Sigmoid colon (tissue), 7 donors: Measurements from ENCODE around the gene BRAF. TPM values are rescaled to one million over a fixed set of nuclear protein-coding genes. Genes with fewer than 3 reads are reported as not detected.
"Not testable (repeated sequence)": the region's sequence is repeated elsewhere in the genome, so short reads cannot be mapped to it uniquely, and the experiment has no call there.

Experiments used
- DNase-seq: peaks from one replicate; pipeline ENCODE4 v3.0.0-alpha.2; 2019
- H3K27ac ChIP-seq, 4 donors: fragments of 200-600 bp; sonication (generic); one replicate each; pipeline ENCODE4 v1.5.1; 2016 to 2019; ENCODE audit warnings: mild to moderate bottlenecking in 1 of 4
- H3K27me3 ChIP-seq, 3 donors: fragments of 200-600 bp; sonication (generic); one replicate each; pipeline ENCODE4 v1.5.1; 2019; ENCODE audit warnings: mild to moderate bottlenecking in 1 of 3
- H3K36me3 ChIP-seq, 4 donors: fragments of 200-600 bp; sonication (generic); one replicate each; pipeline ENCODE4 v1.5.1; 2016 to 2019
- H3K4me1 ChIP-seq, 4 donors: fragments of 200-600 bp; sonication (generic); one replicate each; pipeline ENCODE4 v1.5.1; 2017 to 2019
- H3K4me3 ChIP-seq, 4 donors: fragments of 200-600 bp; sonication (generic); one replicate each; pipeline ENCODE4 v1.5.1; 2017 to 2019; ENCODE audit warnings: mild to moderate bottlenecking in 2 of 4, moderate library complexity in 1 of 4
- H3K9me3 ChIP-seq, 4 donors: fragments of 200-600 bp in 3 of 4; sonication (generic) in 3 of 4; one replicate each; pipeline versions ENCODE4 v1.5.1 to v1.6.1; 2013 to 2019
- CTCF ChIP-seq, 4 experiments: fragments of 450-650 bp in 3 of 4; fragments of 200-600 bp in 1 of 4; IDR thresholded peaks; one replicate each; pipeline ENCODE4 v1.5.1; 2016 to 2019; ENCODE audit warnings: antibody characterized with exemption in 4 of 4, mild to moderate bottlenecking in 3 of 4, moderate library complexity in 2 of 4
- EP300 ChIP-seq, 4 donors: sonication (generic); formaldehyde crosslinking; IDR thresholded peaks; one replicate each; pipeline ENCODE4 v1.6.1; 2017; ENCODE audit warnings: antibody characterized with exemption in 4 of 4
- POLR2A ChIP-seq, 2 donors: fragments of 450-650 bp; IDR thresholded peaks; one replicate each; pipeline ENCODE4 v1.6.1; 2016; ENCODE audit warnings: antibody characterized with exemption in 2 of 2, mild to moderate bottlenecking in 2 of 2, moderate library complexity in 2 of 2
- POLR2AphosphoS5 ChIP-seq, 4 donors: sonication (generic); formaldehyde crosslinking; IDR thresholded peaks; one replicate each; pipeline ENCODE4 v1.6.1; 2017; ENCODE audit warnings: antibody characterized with exemption in 4 of 4
- WGBS, 2 donors: extraction: QIAGEN DNeasy Blood & Tissue Kit; methylation state at CpG; one replicate each; pipeline ENCODE4 v1.1.7; 2013; 5-methylcytosine and 5-hydroxymethylcytosine counted together
- intact Hi-C: fragments of 100-400 bp; cut with DNase I; formaldehyde crosslinking; loops from one replicate; pipeline ENCODE4 v1.15.1; 2023
- polyA plus RNA-seq, 3 donors: library from polyadenylated mRNA; stranded (reverse); fragments of 200-250 nt; gene quantifications; one replicate each; pipeline ENCODE4 v1.2.3, GENCODE V29; 2013
- total RNA-seq, 4 donors: library from RNA; depleted of rRNA; stranded (reverse); fragments of >200 nt; gene quantifications; one replicate each; pipeline ENCODE4 v1.1.0, GENCODE V29; 2016
- donor health status: healthy with polysubstance abuse.
- donor health status: Bipolar disorder and iron deficiency.
- donor health status: healthy.

The BRAF gene
- total and polyA plus RNA-seq, 7 donors = 4.8 to 64.8 (median 43.1) TPM

- no peaks in the 10 kb centered on the region for H3K9me3 ChIP-seq
- WGBS, 2 donors = 20 to 29% methylated on average over 23 of the region's 23 CpGs
- H3K36me3 ChIP-seq = peaks cover 0 to 23% (median 3%) of the 10 kb centered on the region in 4 donors
- peak overlapping the region; percentile 94 to 98 (median 95) for H3K27ac ChIP-seq
- peak; percentile 98 for DNase-seq
- H3K4me1 ChIP-seq = peaks cover 0 to 28% (median 22%) of the 10 kb centered on the region in 4 donors
- peak overlapping the region; percentile 71 to 93 (median 87) for H3K4me3 ChIP-seq
- no peak for TF ChIP-seq CTCF (IDR thresholded peaks at IDR 0.05)
- no peak for TF ChIP-seq EP300 (IDR thresholded peaks at IDR 0.05)
- no peak for TF ChIP-seq POLR2A (IDR thresholded peaks at IDR 0.05)
- TF ChIP-seq POLR2AphosphoS5 (IDR thresholded peaks at IDR 0.05) = no peak
- intact Hi-C loops = loop anchor here (2.0 to 5.0 kb wide), 2 partner anchors 226 to 319 kb away; partner anchors contain the start of genes BRAF and MRPS33
- H3K27me3 ChIP-seq = no peaks in the 10 kb centered on the region
These were observed 228.6 kb downstream of the BRAF start for GRCh38 chr7:140696024-140696679.

GRCh38 chr7:140695381-140695780 lies 229.3 kb downstream of the BRAF start:
- Histone ChIP-seq H3K4me1 (peaks cover 0 to 28% (median 22%) of the 10 kb centered on the region in 4 donors), H3K27me3 (no peaks in the 10 kb centered on the region), H3K36me3 (peaks cover 0 to 31% (median 3%) of the 10 kb centered on the region in 4 donors), H3K27ac (peak overlapping the region; percentile 94 to 98 (median 95)), H3K9me3 (no peaks in the 10 kb centered on the region), H3K4me3 (no peak overlapping the region)
- intact Hi-C loops = loop anchor here (5.0 kb wide), 1 partner anchor 227 kb away; the partner anchor contains the start of gene BRAF
- WGBS, 2 donors = 92 to 95% methylated on average over 11 of the region's 11 CpGs
- TF ChIP-seq POLR2AphosphoS5 (IDR thresholded peaks at IDR 0.05) = no peak
- TF ChIP-seq CTCF (IDR thresholded peaks at IDR 0.05) = no peak
- no peak for TF ChIP-seq POLR2A (IDR thresholded peaks at IDR 0.05)
- no peak for TF ChIP-seq EP300 (IDR thresholded peaks at IDR 0.05)
- DNase-seq = peak; percentile 60

DNA sequence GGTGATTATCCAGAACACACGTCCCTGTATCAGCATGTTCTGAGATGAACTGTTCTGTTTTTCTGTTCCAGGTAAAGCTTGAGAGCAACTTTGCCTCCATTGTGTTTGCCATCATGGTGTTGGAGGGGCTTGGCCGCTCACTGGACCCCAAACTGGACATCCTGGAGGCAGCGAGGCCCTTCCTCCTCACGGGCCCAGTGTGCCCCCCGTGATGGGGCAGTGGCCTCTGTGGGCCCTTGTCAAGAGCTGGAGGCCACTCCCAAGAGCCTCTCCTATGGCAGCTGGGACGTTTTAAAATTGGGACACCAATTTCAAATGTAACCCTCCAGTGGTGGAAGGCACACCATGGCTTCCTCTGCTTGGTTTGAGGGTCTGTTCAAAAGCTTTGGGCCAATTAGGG lies 230.1 kb downstream of the BRAF start:
- WGBS, 2 donors = 90 to 93% methylated on average over 6 of the region's 6 CpGs
- H3K36me3 ChIP-seq = peaks cover 0 to 37% (median 5%) of the 10 kb centered on the region in 4 donors
- intact Hi-C loops = no loop called here

GRCh38 chr7:140693849-140694248 lies 230.9 kb downstream of the BRAF start:
- H3K4me3 ChIP-seq, H3K27ac ChIP-seq, H3K27me3 ChIP-seq, intact Hi-C loops, H3K9me3 ChIP-seq: not testable (repeated sequence)
- H3K36me3 ChIP-seq = peaks cover 0 to 44% (median 5%) of the 10 kb centered on the region in 4 donors
- peak; percentile 54 for DNase-seq
- 96 to 98% methylated on average over 10 of the region's 10 CpGs for WGBS, 2 donors
- H3K4me1 ChIP-seq = peaks cover 0 to 23% (median 22%) of the 10 kb centered on the region in 4 donors

More for the DNA sequence above, 230.1 kb downstream of the BRAF start:
- H3K4me1 ChIP-seq = peaks cover 0 to 28% (median 22%) of the 10 kb centered on the region in 4 donors
- DNase-seq = no peak
- no peaks in the 10 kb centered on the region for H3K27me3 ChIP-seq
- no peak overlapping the region for H3K27ac ChIP-seq
- no peaks in the 10 kb centered on the region for H3K9me3 ChIP-seq
- TF ChIP-seq CTCF (IDR thresholded peaks at IDR 0.05) (no peak), POLR2A (IDR thresholded peaks at IDR 0.05) (no peak), POLR2AphosphoS5 (IDR thresholded peaks at IDR 0.05) (no peak), EP300 (IDR thresholded peaks at IDR 0.05) (no peak)
- no peak overlapping the region for H3K4me3 ChIP-seq

- no peak overlapping the region for H3K27ac ChIP-seq
- peaks cover 0 to 7% (median 7%) of the 10 kb centered on the region in 4 donors for H3K4me1 ChIP-seq
- no peaks in the 10 kb centered on the region for H3K9me3 ChIP-seq
- no peak overlapping the region for H3K4me3 ChIP-seq
- no peak for DNase-seq
- no peak for TF ChIP-seq CTCF (IDR thresholded peaks at IDR 0.05)
- intact Hi-C loops = no loop called here
- H3K27me3 ChIP-seq = no peaks in the 10 kb centered on the region
- 91 to 94% methylated on average over 12 of the region's 12 CpGs for WGBS, 2 donors
- H3K36me3 ChIP-seq = peaks cover 0 to 67% (median 18%) of the 10 kb centered on the region in 4 donors
These were observed 233.2 kb downstream of the BRAF start for GRCh38 chr7:140691376-140692045.
